ENCODE data around the gene ZNF530. TPM values are rescaled to one million over a fixed set of nuclear protein-coding genes. Genes with fewer than 3 reads are reported as not detected.

Gene ZNF530
- total RNA-seq: 1 to 10 TPM in 3 of 4 donors, under 1 TPM in 1; 0.86 to 4.2 (median 3.4) TPM

DNA sequence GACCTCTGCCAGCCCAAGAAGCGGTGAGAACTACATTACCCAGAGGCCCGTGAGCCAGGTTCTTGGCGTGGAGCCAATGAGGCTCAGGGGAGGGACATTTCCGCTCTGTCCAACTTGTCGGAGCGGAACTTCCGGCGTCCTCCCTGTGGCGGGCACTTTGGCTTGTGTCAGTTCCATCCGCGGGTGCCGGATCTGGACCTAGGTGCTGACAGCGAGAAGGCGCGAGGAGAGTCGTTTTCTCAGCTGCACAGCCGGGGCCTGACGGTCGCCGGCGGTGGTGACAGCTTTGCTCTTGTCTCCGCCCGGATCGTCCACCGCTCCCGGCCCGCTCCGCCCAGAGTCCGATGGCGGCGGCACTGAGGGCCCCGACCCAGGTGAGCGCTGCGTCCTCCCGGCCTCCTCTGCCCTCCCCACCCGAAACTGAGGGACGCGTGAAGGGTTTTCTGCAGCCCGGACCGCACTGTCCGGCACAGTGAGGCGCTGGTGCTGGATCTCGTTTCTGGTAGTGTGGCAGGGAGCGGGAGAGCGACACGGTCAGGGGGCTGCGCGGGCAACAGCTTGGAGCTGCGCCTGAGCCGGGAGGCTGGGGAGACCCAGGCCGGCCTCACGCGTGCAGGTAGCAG, at the start of gene ZNF530:
ZNF530 (plus strand) TSS at position 125 of the 623 bp plus-strand sequence. CDS start 4,461 bp downstream, outside the sequence.
- in situ Hi-C loops (cut with MboI; ENCODE audit: low sequenced_read_pairs in 4 of 4) (no loop called here), intact Hi-C loops (cut with DNase I; ENCODE audit: low total_unique reads) (loop anchor here (1.0 to 2.0 kb wide), 3 partner anchors 15 to 41 kb away; partner anchors contain the start of genes ZNF134 and ZNF550)
- H3K4me3 ChIP-seq: peak within 1 kb of the TSS; percentile 76 to 98 (median 79)
- peak within 1 kb of the TSS; percentile 22 to 70 (median 50) for H3K27ac ChIP-seq
- peaks cover 7 to 9% of the 10 kb centered on the region in 2 donors for H3K4me1 ChIP-seq
- peak; percentile 89 to 91 for DNase-seq
- H3K9me3 ChIP-seq: peaks cover 0 to 6% (median 6%) of the 10 kb centered on the region in 3 donors
- peaks cover 0 to 16% of the 10 kb centered on the region in 2 donors for H3K36me3 ChIP-seq
- peak; percentile 100 for ATAC-seq
- TF ChIP-seq POLR2A (IDR thresholded peaks at IDR 0.05): no peak
- TF ChIP-seq, protein P1, sequence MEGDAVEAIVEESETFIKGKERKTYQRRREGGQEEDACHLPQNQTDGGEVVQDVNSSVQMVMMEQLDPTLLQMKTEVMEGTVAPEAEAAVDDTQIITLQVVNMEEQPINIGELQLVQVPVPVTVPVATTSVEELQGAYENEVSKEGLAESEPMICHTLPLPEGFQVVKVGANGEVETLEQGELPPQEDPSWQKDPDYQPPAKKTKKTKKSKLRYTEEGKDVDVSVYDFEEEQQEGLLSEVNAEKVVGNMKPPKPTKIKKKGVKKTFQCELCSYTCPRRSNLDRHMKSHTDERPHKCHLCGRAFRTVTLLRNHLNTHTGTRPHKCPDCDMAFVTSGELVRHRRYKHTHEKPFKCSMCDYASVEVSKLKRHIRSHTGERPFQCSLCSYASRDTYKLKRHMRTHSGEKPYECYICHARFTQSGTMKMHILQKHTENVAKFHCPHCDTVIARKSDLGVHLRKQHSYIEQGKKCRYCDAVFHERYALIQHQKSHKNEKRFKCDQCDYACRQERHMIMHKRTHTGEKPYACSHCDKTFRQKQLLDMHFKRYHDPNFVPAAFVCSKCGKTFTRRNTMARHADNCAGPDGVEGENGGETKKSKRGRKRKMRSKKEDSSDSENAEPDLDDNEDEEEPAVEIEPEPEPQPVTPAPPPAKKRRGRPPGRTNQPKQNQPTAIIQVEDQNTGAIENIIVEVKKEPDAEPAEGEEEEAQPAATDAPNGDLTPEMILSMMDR (IDR thresholded peaks at IDR 0.05 in 4 of 5, conservative IDR thresholded peaks at IDR 0.05 in 1 of 5): no peak
- no peaks in the 10 kb centered on the region for H3K27me3 ChIP-seq

- in situ Hi-C loops (cut with MboI; ENCODE audit: low sequenced_read_pairs in 4 of 4): no loop called here
- intact Hi-C loops (cut with DNase I; ENCODE audit: low total_unique reads): no loop called here
- Histone ChIP-seq H3K36me3 (peaks cover 18 to 90% of the 10 kb centered on the region in 2 donors), H3K27me3 (no peaks in the 10 kb centered on the region), H3K4me1 (peaks cover 0 to 1% of the 10 kb centered on the region in 2 donors), H3K9me3 (peaks cover 3 to 36% (median 8%) of the 10 kb centered on the region in 3 donors), H3K4me3 (no peak overlapping the region), H3K27ac (no peak overlapping the region)
- DNase-seq (no peak), ATAC-seq (no peak)
- no peak for TF ChIP-seq POLR2A (IDR thresholded peaks at IDR 0.05)
- TF ChIP-seq, protein P1 (IDR thresholded peaks at IDR 0.05 in 4 of 5, conservative IDR thresholded peaks at IDR 0.05 in 1 of 5): no peak
Observed at GRCh38 chr19:57552432-57552831, 47.3 kb upstream of the ZNF530 start.

- peaks cover 16 to 26% of the 10 kb centered on the region in 2 donors for H3K4me1 ChIP-seq
- in situ Hi-C loops (cut with MboI; ENCODE audit: low sequenced_read_pairs in 4 of 4): no loop called here
- DNase-seq (no peak), ATAC-seq (no peak)
- TF ChIP-seq, protein P1 (IDR thresholded peaks at IDR 0.05 in 4 of 5, conservative IDR thresholded peaks at IDR 0.05 in 1 of 5): no peak
- TF ChIP-seq POLR2A (IDR thresholded peaks at IDR 0.05): no peak
- intact Hi-C loops (cut with DNase I; ENCODE audit: low total_unique reads): loop anchor here (2.0 to 5.0 kb wide), 2 partner anchors 31 to 80 kb away; partner anchors contain the start of genes ZNF549 and ZNF772
- H3K4me3 ChIP-seq: no peak overlapping the region
- no peak overlapping the region for H3K27ac ChIP-seq
- peaks cover 0 to 38% of the 10 kb centered on the region in 2 donors for H3K36me3 ChIP-seq
- no peaks in the 10 kb centered on the region for H3K27me3 ChIP-seq
- H3K9me3 ChIP-seq: peaks cover 0 to 3% (median 3%) of the 10 kb centered on the region in 3 donors
Observed at GRCh38 chr19:57557659-57558058, 42.0 kb upstream of the ZNF530 start.

DNA sequence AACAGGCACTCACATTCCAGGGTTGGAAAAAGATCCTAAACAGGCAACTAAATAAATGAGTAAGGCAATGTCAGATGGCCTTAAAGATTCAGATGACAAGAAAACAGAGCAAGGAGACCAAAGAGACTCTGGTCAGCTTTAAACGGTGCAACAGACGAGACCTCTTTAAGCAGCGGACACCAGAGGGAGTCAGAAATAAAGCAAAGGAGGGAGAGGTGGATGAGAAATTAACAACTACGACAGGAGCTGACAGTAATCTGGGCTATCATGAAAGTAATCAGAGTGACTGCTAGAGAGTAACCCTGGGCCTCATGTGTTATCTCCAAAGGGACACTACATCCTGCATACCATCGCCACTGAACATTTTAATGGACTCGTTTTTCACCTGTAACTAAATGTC, 41.2 kb upstream of the ZNF530 start:
- ATAC-seq (no peak), DNase-seq (no peak)
- Histone ChIP-seq H3K36me3 (peaks cover 0 to 29% of the 10 kb centered on the region in 2 donors), H3K27me3 (no peaks in the 10 kb centered on the region), H3K27ac (peak overlapping the region in 2 of 4 donors; percentile 69 to 86), H3K4me3 (peak overlapping the region; percentile 82 to 96 (median 90)), H3K4me1 (peaks cover 16 to 26% of the 10 kb centered on the region in 2 donors), H3K9me3 (peaks cover 0 to 3% (median 0%) of the 10 kb centered on the region in 3 donors)
- TF ChIP-seq, protein P1 (IDR thresholded peaks at IDR 0.05 in 4 of 5, conservative IDR thresholded peaks at IDR 0.05 in 1 of 5): no peak
- no peak for TF ChIP-seq POLR2A (IDR thresholded peaks at IDR 0.05)
- intact Hi-C loops (cut with DNase I; ENCODE audit: low total_unique reads): loop anchor here (2.0 to 5.0 kb wide), 2 partner anchors 32 to 81 kb away; partner anchors contain the start of genes ZNF549 and ZNF772
- in situ Hi-C loops (cut with MboI; ENCODE audit: low sequenced_read_pairs in 4 of 4): no loop called here

Measured in gastrocnemius medialis (tissue), 4 donors.